Measurements from ENCODE around the gene SLC36A3.
"Not testable (repeated sequence)": the region's sequence is repeated elsewhere in the genome, so short reads cannot be mapped to it uniquely, and the experiment has no call there.

Gene SLC36A3

DNA sequence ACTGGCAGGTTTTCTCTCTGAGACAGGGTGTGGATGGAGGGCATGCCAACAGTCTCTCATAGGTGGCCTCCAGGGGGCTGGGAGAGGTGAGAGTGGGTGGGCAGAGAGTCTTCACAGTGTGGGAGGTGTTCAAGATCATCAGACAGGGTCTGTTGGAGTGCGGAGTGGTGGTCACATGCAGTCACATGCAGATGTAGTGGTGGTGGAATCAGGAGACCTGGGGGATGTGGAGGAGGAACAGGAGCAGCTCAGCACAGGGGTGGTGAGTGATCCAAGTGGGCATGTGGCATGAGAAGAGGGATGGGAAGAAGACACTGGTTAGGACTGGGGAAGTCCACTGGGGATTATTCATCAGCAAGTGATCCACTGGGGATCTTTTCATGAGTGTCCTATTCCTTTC lies 44.8 kb downstream of the SLC36A3 start:
- DNase-seq, result no peak

DNA sequence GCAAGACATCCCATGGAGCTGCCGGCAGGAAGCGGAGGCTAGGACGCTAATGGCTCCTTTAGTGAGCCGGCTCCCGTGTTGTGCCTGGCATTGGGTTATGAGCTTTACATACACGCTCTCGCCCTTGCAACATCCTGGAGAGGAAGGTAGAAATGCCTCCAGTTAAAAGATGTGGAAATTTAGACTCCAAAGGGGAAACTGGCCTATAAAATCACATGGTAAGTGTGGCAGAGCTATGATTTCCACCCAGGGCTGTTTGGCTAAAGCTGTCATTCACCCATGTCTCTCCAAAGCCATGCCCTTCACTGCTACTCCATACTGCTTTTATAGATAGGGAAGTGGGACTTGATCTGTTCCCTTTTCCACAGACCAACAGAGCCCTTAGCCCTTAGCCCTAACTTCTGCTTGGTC lies 45.4 kb downstream of the SLC36A3 start:
- peak; percentile 90 for DNase-seq

DNA sequence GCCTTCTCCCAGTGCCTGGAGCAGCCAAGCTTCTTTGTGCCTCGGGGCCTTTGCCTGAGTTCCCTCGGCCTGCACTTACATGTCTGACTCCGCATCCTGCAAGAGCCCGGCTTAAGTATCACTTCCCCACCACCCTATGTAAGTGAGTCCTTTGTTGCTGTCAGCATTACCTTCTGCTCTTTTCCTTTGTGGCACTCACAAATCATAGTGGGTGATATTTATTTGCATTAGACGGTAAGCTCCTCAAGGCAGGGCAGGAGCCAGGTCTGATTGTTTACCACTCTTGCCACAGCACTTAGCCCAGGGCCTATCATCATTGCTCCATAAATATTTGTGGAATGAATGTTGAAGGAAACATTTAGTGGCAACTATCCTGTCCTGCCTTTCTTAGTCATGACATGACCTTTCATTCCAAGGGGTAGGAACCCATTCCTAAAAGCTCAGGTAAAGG lies 45.8 kb downstream of the SLC36A3 start:
- peak; percentile 75 for DNase-seq

DNA sequence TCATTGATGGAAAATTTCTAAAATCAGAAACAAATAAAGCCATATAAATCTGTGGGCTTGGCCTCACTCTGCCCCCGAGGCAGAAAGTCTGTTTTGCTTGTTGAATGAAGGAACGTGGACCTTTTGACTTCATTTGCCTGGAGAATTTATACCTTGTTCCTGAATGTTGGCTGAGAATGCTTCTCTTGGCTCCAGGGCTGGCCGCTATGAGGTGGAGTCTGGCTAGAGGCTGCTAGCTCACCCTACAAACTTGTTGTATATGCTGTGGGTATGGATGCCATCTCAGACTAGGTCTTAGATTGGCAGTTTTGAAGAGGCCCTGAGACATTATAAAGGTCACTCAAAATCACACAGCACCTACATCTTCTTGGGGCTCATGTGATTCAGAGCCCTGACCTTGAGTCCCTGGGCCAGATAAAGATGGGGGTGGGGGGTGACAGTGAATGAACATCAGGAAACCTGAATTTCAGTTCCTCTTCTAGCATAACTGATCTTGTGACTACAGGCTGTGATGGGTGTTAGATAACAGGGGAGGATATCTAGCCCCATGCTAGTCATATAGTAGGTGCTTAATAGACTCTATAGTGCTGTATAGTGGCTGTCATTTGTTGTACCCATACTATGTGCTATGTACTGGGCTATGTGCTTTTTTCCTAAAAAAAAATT lies 47.8 kb downstream of the SLC36A3 start:
- peak; percentile 80 for DNase-seq

DNA sequence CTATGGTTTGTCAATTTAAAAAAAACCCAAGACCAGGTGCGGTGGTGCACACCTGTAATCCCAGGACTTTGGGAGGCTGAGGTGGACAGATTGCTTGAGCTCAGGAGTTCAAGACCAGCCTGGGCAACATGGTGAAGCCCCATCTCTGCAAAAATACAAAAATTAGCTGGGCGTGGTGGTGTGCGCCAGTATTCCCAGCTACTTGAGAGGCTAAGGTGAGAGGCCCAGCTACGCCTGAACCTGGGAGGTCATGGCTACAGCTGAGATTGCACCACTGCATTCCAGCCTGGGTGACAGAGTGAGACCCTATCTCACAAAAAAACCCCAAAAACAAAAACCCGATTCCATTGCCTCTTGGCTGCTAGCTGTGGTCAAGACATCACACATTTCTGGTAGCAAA lies 48.6 kb downstream of the SLC36A3 start:
- DNase-seq, result not testable (repeated sequence)

DNA sequence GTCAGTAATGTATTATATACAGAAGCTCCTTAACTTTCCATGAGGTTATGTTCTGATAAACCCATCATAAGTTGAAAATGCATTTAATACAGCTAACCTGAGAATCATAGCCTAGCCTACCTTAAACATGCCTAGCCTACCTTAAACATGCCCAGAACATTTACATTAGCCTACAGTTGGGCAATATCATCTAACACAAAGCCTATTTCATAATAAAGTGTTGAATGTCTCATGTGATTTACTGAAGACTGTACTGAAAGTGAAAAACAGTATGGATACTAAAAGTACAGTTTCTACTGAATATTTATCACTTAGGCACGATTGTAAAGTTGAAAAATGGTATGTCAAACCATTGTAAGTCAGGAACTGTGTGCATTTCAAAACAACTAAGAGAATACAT lies 49.0 kb downstream of the SLC36A3 start:
- DNase-seq, result peak; percentile 28

DNA sequence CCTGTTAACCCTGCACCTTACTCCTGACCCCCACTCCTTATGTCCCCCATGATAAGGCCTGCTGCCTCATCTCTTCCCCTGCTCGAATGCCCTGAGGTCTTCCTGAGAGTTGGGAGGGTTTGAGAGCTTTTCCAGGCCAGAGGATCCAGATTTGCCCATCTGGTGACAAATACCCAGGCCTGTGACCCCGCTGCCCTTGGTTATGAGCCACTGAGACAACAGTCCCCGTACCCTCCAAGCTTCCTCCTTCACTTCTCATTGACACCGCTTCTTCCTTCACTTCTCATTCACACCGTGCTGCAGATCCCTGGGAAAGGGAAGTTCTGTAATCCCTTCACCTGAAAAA lies 50.0 kb downstream of the SLC36A3 start:
- DNase-seq, result peak; percentile 19

DNA sequence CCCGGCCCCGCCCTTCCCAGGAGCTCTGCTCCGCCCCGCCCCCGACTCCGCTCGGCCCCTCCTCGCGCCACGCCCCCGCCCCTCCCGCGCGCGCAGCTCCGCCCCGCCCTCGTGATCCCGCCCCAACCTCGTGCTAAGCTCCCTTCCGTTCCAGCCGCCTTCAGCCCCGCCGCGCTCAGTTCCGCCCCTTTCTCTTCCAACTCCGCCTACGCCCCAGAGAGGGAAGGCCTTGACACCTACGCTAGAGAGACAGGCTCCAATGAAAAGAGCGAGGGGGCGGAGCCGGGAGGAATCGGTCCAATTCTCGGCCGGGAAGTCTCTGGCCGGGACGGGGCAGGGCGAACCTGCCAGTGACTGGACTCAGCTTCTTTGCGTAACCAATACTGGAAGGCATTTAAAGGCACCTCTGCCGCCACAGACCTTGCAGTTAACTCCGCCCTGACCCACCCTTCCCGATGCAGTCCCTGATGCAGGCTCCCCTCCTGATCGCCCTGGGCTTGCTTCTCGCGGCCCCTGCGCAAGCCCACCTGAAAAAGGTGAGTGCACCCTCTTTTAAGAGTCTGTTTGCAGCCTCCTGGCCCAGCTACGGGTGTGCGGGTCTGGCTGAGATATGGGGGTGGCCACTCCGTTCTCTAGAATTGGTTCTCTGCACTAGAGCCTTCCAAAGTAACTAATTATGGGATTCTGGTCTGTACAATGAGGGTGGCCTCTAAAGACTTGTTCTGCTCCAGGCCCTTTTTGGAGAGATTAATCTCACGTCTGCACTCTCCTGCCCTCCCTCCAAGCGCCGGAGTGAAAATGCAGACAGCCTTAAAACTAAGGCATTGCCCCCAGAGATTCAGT lies 50.6 kb downstream of the SLC36A3 start, which contains the start of gene GM2A:
GM2A (plus strand) TSS at position 424 of the 843 bp plus-strand sequence; CDS start at position 456, 32 bp downstream.
- peak; percentile 100 for DNase-seq

DNA sequence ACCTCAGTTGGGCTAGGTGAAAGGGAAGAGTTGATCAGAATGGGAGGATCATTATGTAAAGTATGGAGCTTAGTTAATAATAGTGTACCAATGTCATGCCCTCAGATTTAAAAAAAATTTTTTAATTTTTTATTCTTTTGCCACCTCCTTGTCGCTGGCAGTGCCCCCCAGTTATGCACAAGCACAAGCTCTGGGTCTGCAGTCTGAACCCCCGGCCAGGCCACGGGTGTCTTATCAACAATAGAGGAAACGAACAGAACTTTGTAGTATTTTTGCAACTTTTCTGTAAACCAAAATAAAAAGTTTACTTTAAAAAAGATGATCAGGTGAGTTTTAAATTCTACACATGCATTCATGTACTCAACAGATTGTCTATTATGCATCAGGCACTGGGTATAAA lies 51.9 kb downstream of the SLC36A3 start:
- no peak for DNase-seq

DNA sequence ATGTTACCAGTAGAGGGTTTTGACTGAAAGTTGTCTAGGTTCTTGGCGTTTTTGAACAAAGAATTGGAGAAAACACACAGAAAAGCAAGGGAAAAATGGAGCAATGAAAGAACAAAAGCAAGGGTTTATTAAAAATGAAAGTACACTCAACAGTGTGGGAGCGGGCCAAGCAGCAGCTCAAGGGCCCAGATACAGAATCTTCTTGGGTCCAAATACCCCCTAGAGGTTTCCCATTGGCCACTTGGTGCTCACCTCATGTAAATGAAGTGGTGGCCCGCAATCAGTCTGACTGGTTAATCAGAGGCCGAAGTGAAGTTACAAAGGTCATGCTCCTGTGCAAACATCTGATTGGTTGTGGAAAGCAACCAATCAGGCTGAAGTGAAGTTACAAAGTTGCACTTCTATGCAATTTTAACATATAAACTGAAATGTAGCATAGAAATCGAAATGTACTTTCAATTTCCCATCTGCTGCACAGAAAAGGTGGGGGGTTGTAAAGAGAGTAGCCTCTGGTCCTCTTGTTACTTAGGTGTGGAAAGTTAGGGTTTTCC lies 52.5 kb downstream of the SLC36A3 start:
- DNase-seq, result no peak

DNA sequence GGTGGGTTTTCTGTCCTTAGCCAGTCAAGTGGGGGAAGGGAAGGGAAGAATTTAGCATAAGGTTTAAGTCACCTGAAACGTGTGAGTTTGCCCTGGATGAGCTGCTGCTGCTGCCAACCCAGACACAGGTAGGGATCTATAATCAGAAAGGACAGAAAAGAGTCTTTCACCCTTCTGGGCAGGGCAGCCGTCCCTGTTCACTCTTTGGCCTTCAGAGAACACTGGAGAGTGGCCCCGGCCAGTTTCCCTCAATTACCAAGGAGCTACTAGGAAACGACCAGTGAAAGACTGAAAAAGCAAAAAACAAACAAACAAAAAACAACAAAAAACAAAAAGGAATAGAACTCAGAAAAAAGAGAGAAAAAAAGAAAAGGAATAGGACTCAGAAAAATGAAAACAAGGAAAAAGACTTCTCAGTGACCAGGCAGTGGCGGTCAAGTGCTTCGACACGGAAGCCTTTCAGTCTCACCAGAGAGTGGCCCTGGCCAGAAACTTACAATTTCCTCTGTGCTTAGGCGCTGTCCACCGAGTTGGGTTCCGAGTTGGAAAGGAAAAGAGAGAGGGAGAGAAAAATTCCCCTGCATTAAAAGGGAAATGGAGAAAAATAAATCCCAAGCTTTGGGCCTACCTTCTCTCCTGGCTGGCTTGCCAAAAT lies 53.1 kb downstream of the SLC36A3 start:
- DNase-seq, result no peak

DNA sequence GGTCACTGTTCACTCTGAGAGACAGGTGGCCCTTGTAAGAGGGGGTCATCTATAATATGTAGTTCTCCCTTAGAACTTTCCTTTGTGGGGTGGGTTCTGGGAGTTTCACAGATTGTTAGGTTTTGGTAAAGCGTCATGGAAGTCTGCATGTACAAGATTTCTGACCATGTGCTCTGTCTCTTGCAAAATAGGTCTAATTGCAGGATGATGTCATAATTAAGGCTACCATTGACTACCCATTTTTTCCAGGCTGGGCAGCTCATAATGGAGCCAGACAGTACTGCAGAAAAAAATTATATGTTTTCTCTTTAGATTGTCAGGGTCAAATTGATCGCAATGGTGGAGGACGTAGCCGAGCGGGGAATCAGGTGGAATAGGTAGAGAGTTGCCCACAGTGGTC lies 54.3 kb downstream of the SLC36A3 start:
- DNase-seq, result peak; percentile 24

DNA sequence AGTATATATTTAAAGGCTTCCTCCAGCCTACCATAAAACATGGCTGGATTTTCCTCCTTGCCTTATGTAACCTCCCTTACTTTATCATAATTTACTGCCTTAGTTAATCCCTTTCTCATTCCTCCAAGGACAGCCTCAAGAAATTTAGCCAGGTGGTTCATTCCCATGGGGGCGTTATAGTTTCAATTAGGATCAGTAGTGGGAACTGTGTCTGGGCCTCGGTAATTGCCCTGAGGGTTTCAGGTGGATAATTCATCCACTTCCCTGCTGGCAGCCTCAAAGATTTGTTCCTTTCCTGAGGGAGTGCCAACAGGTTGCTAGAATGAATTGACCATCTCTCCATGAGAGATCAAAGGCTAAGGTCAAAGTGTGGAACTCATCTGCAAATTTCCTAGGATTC lies 54.9 kb downstream of the SLC36A3 start:
- no peak for DNase-seq

DNA sequence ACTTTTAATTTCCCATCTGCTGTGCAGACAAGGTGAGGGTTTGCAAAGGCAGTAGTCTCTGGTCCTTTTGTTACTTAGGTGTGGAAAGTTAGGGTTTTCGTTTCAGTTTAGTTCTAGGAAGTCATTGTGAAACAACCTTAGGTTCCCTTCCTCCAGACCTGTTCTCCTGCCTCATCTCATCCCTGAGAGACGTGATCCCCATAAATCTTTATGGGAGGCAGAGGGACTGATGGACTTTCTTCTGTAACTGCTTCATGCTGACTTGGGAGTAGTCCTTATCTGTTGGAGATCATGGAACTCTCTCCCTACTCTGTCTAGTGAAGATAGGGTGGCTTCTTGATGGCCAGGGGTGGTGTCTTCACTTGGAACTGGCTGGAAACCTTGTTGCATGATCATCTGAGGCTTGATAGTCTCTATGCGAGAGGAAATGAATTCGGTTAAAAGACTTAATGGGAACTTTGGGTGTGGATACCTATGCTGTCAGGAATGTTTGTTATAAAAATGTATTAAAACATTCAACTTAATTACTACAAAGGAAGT lies 57.8 kb downstream of the SLC36A3 start:
- no peak for DNase-seq

DNA sequence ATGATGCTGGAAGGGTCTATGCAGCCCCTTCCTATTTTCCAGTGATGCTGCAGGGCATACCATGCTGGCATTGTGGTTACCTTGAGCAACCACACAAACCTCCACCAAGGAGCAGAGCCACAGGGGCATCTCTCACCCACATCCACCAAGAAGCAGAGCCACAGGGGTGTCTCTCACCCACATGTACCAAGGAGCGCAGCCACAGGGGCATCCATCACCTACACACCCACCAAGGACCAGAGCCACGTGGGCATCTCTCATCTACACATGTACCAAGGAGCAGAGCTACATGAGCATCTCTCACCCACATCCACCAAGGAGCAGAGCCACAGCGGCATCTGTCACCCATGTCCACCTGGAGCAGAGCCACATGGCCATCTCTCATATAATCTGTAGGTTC lies 59.4 kb downstream of the SLC36A3 start:
- DNase-seq, result no peak

DNA sequence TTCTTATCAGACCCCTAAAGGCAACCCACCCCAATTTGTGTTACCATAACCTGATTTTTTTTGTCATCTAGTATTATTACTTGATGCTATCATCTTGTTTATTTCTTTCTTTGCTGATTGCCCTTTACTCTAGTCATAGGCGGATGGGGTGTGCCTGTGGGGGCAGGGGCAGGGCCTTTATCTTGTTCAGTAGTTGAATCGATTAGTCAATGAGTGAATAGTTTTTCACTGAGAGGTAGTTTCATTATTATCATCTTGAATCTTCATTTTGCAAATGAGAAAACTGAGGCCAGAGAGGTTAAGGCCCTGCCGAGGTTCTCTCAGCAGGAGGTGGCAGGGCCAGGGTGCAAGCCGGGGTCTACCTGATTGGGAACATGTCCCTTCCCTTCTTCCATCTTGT lies 60.0 kb downstream of the SLC36A3 start:
- no peak for DNase-seq

DNA sequence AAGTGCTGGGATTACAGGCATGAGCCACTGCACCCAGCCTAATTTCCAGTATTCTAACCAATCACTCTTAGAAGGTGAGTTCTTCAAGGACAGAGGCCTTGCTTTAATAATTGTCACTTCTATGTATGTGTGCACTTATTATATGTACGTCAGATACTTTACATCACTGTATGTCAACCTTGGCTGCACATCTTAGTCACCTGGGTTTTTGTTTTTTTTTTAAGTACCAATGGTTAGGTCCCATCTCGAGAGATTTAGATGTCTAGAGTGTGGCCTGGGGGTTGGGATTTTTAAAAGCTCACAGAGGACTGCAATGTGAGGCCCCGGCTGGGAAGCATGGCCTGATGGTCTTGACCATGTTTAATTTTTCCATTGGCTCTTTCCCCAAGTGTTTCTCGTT lies 60.4 kb downstream of the SLC36A3 start:
- no peak for DNase-seq

DNA sequence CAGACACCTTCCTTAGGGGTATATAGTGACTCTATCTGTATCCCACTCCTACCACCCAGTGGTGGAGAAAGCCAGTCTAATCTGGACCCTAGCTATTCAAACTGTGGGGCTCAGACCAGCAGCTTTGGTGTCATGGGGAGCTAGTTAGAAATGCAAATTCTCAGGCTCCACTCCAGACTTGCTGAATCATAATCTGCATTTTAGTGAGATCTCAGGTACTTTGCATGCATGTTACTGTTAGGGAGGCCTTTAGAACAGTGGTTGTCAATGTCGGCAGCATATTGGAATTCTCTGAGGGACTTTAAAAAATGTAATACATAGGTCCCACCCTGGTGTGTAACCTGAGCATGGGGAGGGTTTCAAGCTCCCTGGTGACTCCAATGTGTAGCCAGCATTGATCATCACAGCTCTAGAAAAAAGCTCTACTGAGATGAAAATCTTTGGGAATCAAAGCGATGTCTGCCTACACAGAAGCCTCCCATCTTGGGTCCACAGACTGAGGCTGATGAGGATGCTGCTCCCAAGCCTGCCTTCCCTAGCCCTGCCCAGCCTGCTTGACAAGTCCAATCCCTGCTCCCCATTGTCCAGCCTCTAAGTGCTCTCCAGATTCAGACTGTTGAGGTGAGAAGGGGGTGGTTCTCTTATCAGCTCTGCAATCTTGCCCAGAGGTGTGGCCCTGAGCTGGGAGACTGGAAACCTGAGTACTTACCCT lies 62.5 kb downstream of the SLC36A3 start:
- DNase-seq, result no peak

DNA sequence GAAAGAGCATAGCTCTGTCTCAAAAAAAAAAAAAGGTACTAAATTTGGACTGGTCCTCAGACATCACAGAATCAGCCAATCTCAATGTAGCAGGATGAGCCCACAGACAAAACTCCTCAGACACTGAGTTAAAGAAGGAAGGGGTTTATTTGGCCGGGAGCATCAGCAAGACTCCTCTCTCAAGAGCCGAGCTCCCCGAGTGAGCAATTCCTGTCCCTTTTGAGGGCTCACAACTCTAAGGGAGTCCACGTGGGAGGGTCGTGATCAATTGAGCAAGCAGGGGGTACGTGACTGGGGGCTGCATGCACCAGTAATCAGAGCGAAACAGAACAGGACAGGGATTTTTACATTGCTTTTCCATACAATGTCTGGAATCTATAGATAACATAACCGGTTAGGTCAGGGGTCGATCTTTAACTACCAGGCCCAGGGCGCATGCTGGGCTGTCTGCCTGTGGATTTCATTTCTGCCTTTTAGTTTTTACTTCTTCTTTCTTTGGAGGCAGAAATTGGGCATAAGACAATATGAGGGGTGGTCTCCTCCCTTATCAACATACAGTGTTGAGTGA lies 63.2 kb downstream of the SLC36A3 start:
- not testable (repeated sequence) for DNase-seq

DNA sequence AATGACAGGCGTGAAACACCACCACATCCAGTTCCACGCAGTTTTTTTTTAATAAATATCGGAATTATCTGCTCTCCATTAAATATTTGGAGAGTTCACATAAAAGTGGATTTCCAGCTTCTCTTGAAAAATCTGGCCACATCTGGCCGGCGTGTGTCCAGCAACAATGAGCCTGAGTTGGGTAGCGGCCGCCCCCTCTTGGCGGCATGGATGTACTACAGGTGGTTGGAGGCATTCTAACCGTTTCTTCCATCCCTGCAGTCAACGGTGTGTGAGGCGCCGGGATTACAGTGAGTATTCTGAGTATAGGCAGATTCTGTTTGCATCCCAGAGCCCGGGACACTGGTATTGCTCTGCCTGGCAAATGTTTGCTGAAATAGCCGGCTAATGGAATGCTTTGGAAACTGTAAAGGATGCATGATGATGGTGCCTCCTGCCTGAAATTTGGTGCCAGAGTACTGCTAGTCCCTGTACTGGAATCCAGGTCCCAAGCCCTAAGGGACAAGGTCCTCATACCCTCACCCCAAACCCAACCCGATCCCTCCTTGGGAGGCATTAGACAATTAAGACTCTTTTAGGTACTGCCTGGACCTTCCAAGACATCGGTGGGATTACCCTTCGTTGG lies 64.2 kb downstream of the SLC36A3 start:
- DNase-seq, result peak; percentile 52

DNA sequence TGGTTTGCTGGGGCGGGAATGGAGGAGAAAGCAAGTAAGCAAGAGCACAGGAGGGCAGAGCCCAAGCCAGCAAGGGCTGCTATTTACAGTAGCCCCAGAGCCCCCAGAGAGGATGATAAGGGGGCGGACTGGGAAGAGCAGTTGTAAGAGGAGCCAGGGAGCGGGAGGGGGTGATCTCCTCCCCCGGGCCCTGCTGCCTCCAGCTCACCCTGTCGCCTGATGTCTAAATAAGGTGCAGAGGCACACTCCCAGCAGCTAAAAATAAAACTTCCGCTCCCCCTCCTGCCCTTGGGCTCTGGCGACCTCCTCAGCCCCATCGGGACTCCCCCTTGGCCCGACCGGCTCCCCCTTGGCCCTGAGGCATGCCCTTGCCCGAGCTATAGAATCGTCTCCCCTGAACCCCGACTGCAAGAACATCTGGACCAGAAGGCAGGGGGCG lies 65.2 kb downstream of the SLC36A3 start:
- DNase-seq, result no peak

DNA sequence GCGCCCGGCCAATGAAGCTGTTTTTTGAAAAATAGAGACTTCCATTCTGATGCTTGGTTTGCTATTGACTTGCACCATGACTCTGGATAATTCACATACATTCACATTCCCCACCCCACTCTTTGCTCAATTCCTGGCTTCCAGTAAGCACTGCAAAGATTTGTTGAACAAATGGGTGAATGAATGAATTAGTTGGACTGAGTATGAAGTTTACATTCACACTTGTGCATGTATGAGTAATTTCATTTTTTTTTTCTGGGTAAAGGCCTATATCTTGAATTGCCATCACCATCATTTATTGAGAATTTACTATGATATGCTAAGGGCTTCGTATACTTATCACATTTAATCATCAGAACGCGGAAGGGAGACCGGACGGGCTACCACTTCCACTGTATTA lies 65.9 kb downstream of the SLC36A3 start:
- no peak for DNase-seq

Measured in MV-4-11 (cell line).